Spleen (tissue), 7 donors: ENCODE results near the gene SLC2A9.

ENCODE experiments used
- CTCF ChIP-seq, 11 experiments: fragments of 200-600 bp in 7 of 11; fragments of 450-650 bp in 4 of 11; sonication (generic) in 4 of 11; IDR thresholded peaks in 8 of 11; conservative IDR thresholded peaks in 3 of 11; 1 replicate in 7 of 11; 2 replicates in 4 of 11; pipeline versions ENCODE4 v1.4.0 to v1.8.0; 2016 to 2021; ENCODE audit warnings: antibody characterized with exemption in 11 of 11, inconsistent platforms in 4 of 11, mild to moderate bottlenecking in 1 of 11
- POLR2A ChIP-seq, 3 donors: fragments of 450-650 bp; IDR thresholded peaks; one replicate each; pipeline ENCODE4 v1.5.1; 2017; ENCODE audit warnings: antibody characterized with exemption in 3 of 3, mild to moderate bottlenecking in 1 of 3
- donor health status: DM: no; HTN: no; CAD: no; lungs with moderate emphysema.
- donor health status: DM: no; HTN: no; CAD: no.
- donor health status: DM: no; HTN: no; CAD: no.

GRCh38 chr4:10032625-10033024, 11.3 kb upstream of the SLC2A9 start:
- TF ChIP-seq POLR2A (IDR thresholded peaks at IDR 0.05) (no peak), CTCF (IDR thresholded peaks at IDR 0.05 in 8 of 11, conservative IDR thresholded peaks at IDR 0.05 in 3 of 11) (no peak)
